Keratinocyte (primary cell): ENCODE results near the gene NOL11. TPM values are rescaled to one million over a fixed set of nuclear protein-coding genes. Genes with fewer than 3 reads are reported as not detected.

Source experiments
- DNase-seq: peaks from one replicate; pipeline ENCODE4 v3.0.0-alpha.2; 2011; ENCODE audit warnings: low read depth, missing footprints, low spot score
- FAIRE-seq: peaks from 2 replicates; lab custom pipeline; 2011; peaks lifted over from hg19 to GRCh38; lab: Jason Lieb, UNC
- H2AFZ ChIP-seq: 2 replicates; pipeline ENCODE4 v1.6.0; 2012; ENCODE audit warnings: low read length, control low read depth, inconsistent platforms; ENCODE audit not compliant: control insufficient read depth
- H3K27ac ChIP-seq: 2 replicates; pipeline ENCODE4 v1.5.1; 2011; ENCODE audit warnings: low read length; ENCODE audit not compliant: control insufficient read depth, insufficient read depth
- H3K27me3 ChIP-seq: 3 replicates; pipeline ENCODE4 v1.6.0; 2011; ENCODE audit warnings: low read length; ENCODE audit not compliant: control insufficient read depth, insufficient read depth; ENCODE audit errors: extremely low read depth
- H3K36me3 ChIP-seq, 2 experiments: 2 replicates in 1 of 2; 3 replicates in 1 of 2; pipeline ENCODE4 v1.5.1; 2011; ENCODE audit warnings: low read length in 2 of 2, mild to moderate bottlenecking in 1 of 2; ENCODE audit not compliant: control insufficient read depth in 2 of 2, insufficient read depth in 2 of 2; ENCODE audit errors: extremely low read depth in 1 of 2
- H3K4me1 ChIP-seq: 3 replicates; pipeline ENCODE4 v1.5.1; 2011; ENCODE audit warnings: low read length; ENCODE audit not compliant: control insufficient read depth, insufficient read depth; ENCODE audit errors: extremely low read depth
- H3K4me2 ChIP-seq: 3 replicates; pipeline ENCODE4 v1.6.0; 2011; ENCODE audit warnings: low read depth, low read length; ENCODE audit not compliant: control insufficient read depth, insufficient read depth; ENCODE audit errors: extremely low read depth
- H3K4me3 ChIP-seq, 3 experiments: fragments of 200-600 bp in 1 of 3; sonication (generic) in 1 of 3; 2 replicates in 2 of 3; 3 replicates in 1 of 3; pipeline ENCODE4 v1.5.1; 2011 to 2016; ENCODE audit warnings: low read length in 3 of 3, mild to moderate bottlenecking in 3 of 3, control low read depth in 2 of 3, inconsistent platforms in 1 of 3, low read depth in 1 of 3, mixed read lengths in 1 of 3, mixed run types in 1 of 3, moderate library complexity in 1 of 3; ENCODE audit not compliant: control insufficient read depth in 2 of 3, insufficient read depth in 2 of 3; ENCODE audit errors: extremely low read depth in 1 of 3
- H3K79me2 ChIP-seq: 2 replicates; pipeline ENCODE4 v1.6.0; 2012; ENCODE audit warnings: low read length; ENCODE audit not compliant: control insufficient read depth, insufficient read depth
- H3K9ac ChIP-seq: 3 replicates; pipeline ENCODE4 v1.6.0; 2011; ENCODE audit warnings: low read length; ENCODE audit not compliant: control insufficient read depth, insufficient read depth; ENCODE audit errors: extremely low read depth
- H3K9me1 ChIP-seq: 3 replicates; pipeline ENCODE4 v1.6.0; 2011; ENCODE audit warnings: low read length; ENCODE audit not compliant: control insufficient read depth, insufficient read depth; ENCODE audit errors: extremely low read depth
- H3K9me3 ChIP-seq: 2 replicates; pipeline ENCODE4 v1.5.1; 2012; ENCODE audit warnings: low read depth, low read length; ENCODE audit not compliant: control insufficient read depth
- H4K20me1 ChIP-seq: 3 replicates; pipeline ENCODE4 v1.6.0; 2011; ENCODE audit warnings: low read length; ENCODE audit not compliant: control insufficient read depth, insufficient read depth; ENCODE audit errors: extremely low read depth
- EZH2 ChIP-seq: IDR thresholded peaks from one replicate; pipeline ENCODE4 v1.6.1; 2012; ENCODE audit warnings: inconsistent platforms, mild to moderate bottlenecking, low read length, moderate library complexity
- dilution Hi-C: fragments of 300-500 bp; cut with MboI; formaldehyde crosslinking; loops from one replicate; pipeline ENCODE4 v1.7.0; 2020; ENCODE audit warnings: low sequenced_read_pairs; ENCODE audit not compliant: extremely low pct_ligation_motif_present
- polyA plus RNA-seq, 5 experiments: library from polyadenylated mRNA; depleted of rRNA in 3 of 5; stranded (reverse) in 3 of 5; stranded (forward) in 1 of 5; unstranded in 1 of 5; fragments of >200 nt; gene quantifications; 1 replicate in 1 of 5; 2 replicates in 3 of 5; 3 replicates in 1 of 5; pipeline versions ENCODE4 v1.2.1 to v1.2.3, GENCODE V29; 2011 to 2012; ENCODE audit warnings: missing spikeins in 2 of 5, low read depth in 1 of 5, low replicate concordance in 1 of 5
- TF ChIP-seq, protein P1 (sequence below), 3 experiments: IDR thresholded peaks in 1 of 3; conservative IDR thresholded peaks in 1 of 3; optimal IDR thresholded peaks in 1 of 3; 2 replicates in 2 of 3; 3 replicates in 1 of 3; pipeline versions ENCODE3 to v1.5.1; 2011; ENCODE audit warnings: low read length in 3 of 3, mild to moderate bottlenecking in 3 of 3, moderate library complexity in 2 of 3, control low read depth in 1 of 3, inconsistent platforms in 1 of 3; ENCODE audit not compliant: insufficient read depth in 2 of 3; ENCODE audit errors: extremely low read depth in 1 of 3

NOL11 gene
- polyA plus RNA-seq, 1 donor (not counting 4 experiments of a cell fraction or from before 2014, with no cell fraction given): 63.0 TPM

DNA sequence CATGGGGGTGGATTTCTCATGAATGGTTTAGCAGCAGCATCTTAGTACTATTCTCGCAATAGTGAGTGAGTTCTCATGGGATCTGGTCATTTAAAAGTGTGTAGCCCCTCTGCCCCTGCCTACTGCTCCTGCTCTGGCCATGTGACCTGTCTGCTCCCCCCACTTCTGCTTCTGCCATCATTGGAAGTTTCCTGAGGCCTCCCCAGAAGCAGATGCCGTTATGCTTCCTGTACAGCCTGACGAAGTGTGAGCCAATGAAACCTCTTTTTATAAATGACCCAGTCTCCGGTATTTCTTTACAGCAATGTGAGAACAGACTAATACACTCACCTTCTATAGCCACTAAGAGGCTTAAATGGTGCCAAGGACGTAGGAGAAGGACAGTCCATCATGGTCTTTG is 51.5 kb downstream of the NOL11 start:
- Histone ChIP-seq H2AFZ (no peak overlapping the region), H3K4me2 (no peak overlapping the region), H4K20me1 (no peaks in the 10 kb centered on the region), H3K4me1 (no peaks in the 10 kb centered on the region), H3K27me3 (no peaks in the 10 kb centered on the region), H3K9me3 (no peaks in the 10 kb centered on the region), H3K9ac (no peak overlapping the region), H3K4me3 (no peak overlapping the region), H3K9me1 (no peaks in the 10 kb centered on the region), H3K27ac (no peak overlapping the region), H3K79me2 (no peaks in the 10 kb centered on the region), H3K36me3 (no peaks in the 10 kb centered on the region)
- TF ChIP-seq, protein P1, sequence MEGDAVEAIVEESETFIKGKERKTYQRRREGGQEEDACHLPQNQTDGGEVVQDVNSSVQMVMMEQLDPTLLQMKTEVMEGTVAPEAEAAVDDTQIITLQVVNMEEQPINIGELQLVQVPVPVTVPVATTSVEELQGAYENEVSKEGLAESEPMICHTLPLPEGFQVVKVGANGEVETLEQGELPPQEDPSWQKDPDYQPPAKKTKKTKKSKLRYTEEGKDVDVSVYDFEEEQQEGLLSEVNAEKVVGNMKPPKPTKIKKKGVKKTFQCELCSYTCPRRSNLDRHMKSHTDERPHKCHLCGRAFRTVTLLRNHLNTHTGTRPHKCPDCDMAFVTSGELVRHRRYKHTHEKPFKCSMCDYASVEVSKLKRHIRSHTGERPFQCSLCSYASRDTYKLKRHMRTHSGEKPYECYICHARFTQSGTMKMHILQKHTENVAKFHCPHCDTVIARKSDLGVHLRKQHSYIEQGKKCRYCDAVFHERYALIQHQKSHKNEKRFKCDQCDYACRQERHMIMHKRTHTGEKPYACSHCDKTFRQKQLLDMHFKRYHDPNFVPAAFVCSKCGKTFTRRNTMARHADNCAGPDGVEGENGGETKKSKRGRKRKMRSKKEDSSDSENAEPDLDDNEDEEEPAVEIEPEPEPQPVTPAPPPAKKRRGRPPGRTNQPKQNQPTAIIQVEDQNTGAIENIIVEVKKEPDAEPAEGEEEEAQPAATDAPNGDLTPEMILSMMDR (optimal IDR thresholded peaks at IDR 0.05 in 1 of 3, IDR thresholded peaks at IDR 0.05 in 1 of 3, conservative IDR thresholded peaks at IDR 0.05 in 1 of 3; ENCODE audit: extremely low read depth in 1 of 3, insufficient read depth in 2 of 3, low read length in 3 of 3): no peak
- no peak for TF ChIP-seq EZH2
- no peak for FAIRE-seq
- dilution Hi-C loops: no loop called here
- no peak for DNase-seq

DNA sequence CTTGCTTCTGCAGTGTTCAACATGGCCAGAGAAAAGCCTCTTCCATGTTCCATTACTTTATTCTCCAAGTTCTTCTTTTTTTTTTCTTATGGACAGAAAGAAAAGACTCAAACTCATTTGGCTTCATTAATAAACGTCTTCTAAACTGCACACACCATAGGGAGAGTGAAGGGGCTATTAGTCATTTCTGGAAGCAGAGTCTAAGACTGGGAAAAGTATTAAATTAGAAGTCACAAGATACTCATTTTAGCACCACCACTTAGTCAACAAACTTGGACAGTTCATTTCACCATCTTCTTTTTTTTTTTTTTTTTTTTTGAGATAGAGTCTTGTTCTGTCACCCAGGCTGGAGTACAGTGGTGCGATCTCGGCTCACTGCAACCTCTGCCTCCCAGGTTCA is 52.8 kb downstream of the NOL11 start:
- H3K4me1 ChIP-seq: no peaks in the 10 kb centered on the region
- DNase-seq (no peak), FAIRE-seq (no peak)
- no peaks in the 10 kb centered on the region for H3K9me1 ChIP-seq
- no peak overlapping the region for H3K9ac ChIP-seq
- H3K4me2 ChIP-seq: no peak overlapping the region
- H3K9me3 ChIP-seq: no peaks in the 10 kb centered on the region
- TF ChIP-seq, protein P1 (optimal IDR thresholded peaks at IDR 0.05 in 1 of 3, IDR thresholded peaks at IDR 0.05 in 1 of 3, conservative IDR thresholded peaks at IDR 0.05 in 1 of 3; ENCODE audit: extremely low read depth in 1 of 3, insufficient read depth in 2 of 3, low read length in 3 of 3): no peak
- no peak for TF ChIP-seq EZH2
- no peak overlapping the region for H3K4me3 ChIP-seq
- H3K79me2 ChIP-seq: no peaks in the 10 kb centered on the region
- no peak overlapping the region for H2AFZ ChIP-seq
- dilution Hi-C loops: no loop called here
- no peaks in the 10 kb centered on the region for H4K20me1 ChIP-seq
- no peaks in the 10 kb centered on the region for H3K27me3 ChIP-seq
- no peak overlapping the region for H3K27ac ChIP-seq
- no peaks in the 10 kb centered on the region for H3K36me3 ChIP-seq
